Measurements from ENCODE around the gene AP1B1. TPM values are rescaled to one million over a fixed set of nuclear protein-coding genes. Genes with fewer than 3 reads are reported as not detected.
A peak's percentile ranks its signal among the peaks of the same experiment; 100 is the strongest.

Gene AP1B1
- total and polyA plus RNA-seq, 4 donors, result 32.7 to 97.9 (median 50.0) TPM

- Histone ChIP-seq H3K27me3 (ENCODE audit: control insufficient read depth in 3 of 3, insufficient read depth in 3 of 3, low read length in 2 of 3) (no peaks in the 10 kb centered on the region), H3K4me3 (no peak overlapping the region), H3K27ac (ENCODE audit: low read depth in 1 of 2, low read length in 1 of 2) (no peak overlapping the region), H3K9ac (ENCODE audit: insufficient read depth in 1 of 2, low read length in 2 of 2) (no peak overlapping the region), H3K9me3 (ENCODE audit: control insufficient read depth in 4 of 4, insufficient read depth in 3 of 4, low read length in 3 of 4) (no peaks in the 10 kb centered on the region), H3K4me1 (ENCODE audit: control insufficient read depth in 5 of 5, insufficient read depth in 5 of 5, low read length in 5 of 5) (no peaks in the 10 kb centered on the region), H3K36me3 (ENCODE audit: control insufficient read depth in 4 of 4, insufficient read depth in 4 of 4, low read length in 4 of 4) (no peaks in the 10 kb centered on the region)
- DNase-seq, result no peak
- 93 to 95% methylated on average over 2 of the region's 2 CpGs for WGBS, 2 donors
- no peak for ATAC-seq (ENCODE audit: insufficient read depth, low FRiP score)
- TF ChIP-seq, protein P1, sequence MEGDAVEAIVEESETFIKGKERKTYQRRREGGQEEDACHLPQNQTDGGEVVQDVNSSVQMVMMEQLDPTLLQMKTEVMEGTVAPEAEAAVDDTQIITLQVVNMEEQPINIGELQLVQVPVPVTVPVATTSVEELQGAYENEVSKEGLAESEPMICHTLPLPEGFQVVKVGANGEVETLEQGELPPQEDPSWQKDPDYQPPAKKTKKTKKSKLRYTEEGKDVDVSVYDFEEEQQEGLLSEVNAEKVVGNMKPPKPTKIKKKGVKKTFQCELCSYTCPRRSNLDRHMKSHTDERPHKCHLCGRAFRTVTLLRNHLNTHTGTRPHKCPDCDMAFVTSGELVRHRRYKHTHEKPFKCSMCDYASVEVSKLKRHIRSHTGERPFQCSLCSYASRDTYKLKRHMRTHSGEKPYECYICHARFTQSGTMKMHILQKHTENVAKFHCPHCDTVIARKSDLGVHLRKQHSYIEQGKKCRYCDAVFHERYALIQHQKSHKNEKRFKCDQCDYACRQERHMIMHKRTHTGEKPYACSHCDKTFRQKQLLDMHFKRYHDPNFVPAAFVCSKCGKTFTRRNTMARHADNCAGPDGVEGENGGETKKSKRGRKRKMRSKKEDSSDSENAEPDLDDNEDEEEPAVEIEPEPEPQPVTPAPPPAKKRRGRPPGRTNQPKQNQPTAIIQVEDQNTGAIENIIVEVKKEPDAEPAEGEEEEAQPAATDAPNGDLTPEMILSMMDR (IDR thresholded peaks at IDR 0.05; ENCODE audit: control extremely low read depth, extremely low read depth), result no peak
Measured at GRCh38 chr22:29400576-29400975, 12.2 kb upstream of the AP1B1 start.

- 87 to 92% methylated on average over 6 of the region's 6 CpGs for WGBS, 2 donors
- ATAC-seq (ENCODE audit: insufficient read depth, low FRiP score) (no peak), DNase-seq (no peak)
- H3K27me3 ChIP-seq (ENCODE audit: control insufficient read depth in 3 of 3, insufficient read depth in 3 of 3, low read length in 2 of 3), result no peaks in the 10 kb centered on the region
- no peaks in the 10 kb centered on the region for H3K36me3 ChIP-seq (ENCODE audit: control insufficient read depth in 4 of 4, insufficient read depth in 4 of 4, low read length in 4 of 4)
- no peaks in the 10 kb centered on the region for H3K9me3 ChIP-seq (ENCODE audit: control insufficient read depth in 4 of 4, insufficient read depth in 3 of 4, low read length in 3 of 4)
- H3K4me1 ChIP-seq (ENCODE audit: control insufficient read depth in 5 of 5, insufficient read depth in 5 of 5, low read length in 5 of 5), result no peaks in the 10 kb centered on the region
- H3K27ac ChIP-seq (ENCODE audit: low read depth in 1 of 2, low read length in 1 of 2), result no peak overlapping the region
- H3K4me3 ChIP-seq, result no peak overlapping the region
- TF ChIP-seq, protein P1 (IDR thresholded peaks at IDR 0.05; ENCODE audit: control extremely low read depth, extremely low read depth), result no peak
- H3K9ac ChIP-seq (ENCODE audit: insufficient read depth in 1 of 2, low read length in 2 of 2), result no peak overlapping the region
Measured at GRCh38 chr22:29397791-29398190, 9.4 kb upstream of the AP1B1 start.

DNA sequence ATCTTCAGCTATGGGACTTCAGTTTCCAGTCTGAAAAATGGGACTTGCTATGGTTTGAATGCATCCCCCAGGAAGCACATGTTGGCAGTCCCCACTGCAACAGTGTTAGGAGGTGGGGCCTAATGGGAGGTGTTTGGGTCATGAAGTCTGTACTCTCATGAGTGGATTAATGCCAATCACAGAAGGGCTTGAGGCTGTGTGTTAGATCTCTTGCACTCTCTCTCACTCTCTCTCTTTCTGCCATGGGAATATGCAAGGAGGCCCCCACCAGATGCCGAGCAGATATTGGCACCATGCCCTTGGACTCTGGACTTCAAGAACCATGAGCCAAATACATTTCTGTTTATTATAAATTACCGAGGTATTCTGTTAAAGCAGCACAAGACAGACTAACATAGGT lies 7.8 kb upstream of the AP1B1 start:
- no peaks in the 10 kb centered on the region for H3K4me1 ChIP-seq (ENCODE audit: control insufficient read depth in 5 of 5, insufficient read depth in 5 of 5, low read length in 5 of 5)
- ATAC-seq (ENCODE audit: insufficient read depth, low FRiP score), result no peak
- H3K27me3 ChIP-seq (ENCODE audit: control insufficient read depth in 3 of 3, insufficient read depth in 3 of 3, low read length in 2 of 3), result no peaks in the 10 kb centered on the region
- H3K36me3 ChIP-seq (ENCODE audit: control insufficient read depth in 4 of 4, insufficient read depth in 4 of 4, low read length in 4 of 4), result no peaks in the 10 kb centered on the region
- TF ChIP-seq, protein P1 (IDR thresholded peaks at IDR 0.05; ENCODE audit: control extremely low read depth, extremely low read depth), result no peak
- no peak for DNase-seq
- no peak overlapping the region for H3K4me3 ChIP-seq
- no peak overlapping the region for H3K9ac ChIP-seq (ENCODE audit: insufficient read depth in 1 of 2, low read length in 2 of 2)
- WGBS, 2 donors, result 62 to 73% methylated on average over 2 of the region's 2 CpGs
- no peaks in the 10 kb centered on the region for H3K9me3 ChIP-seq (ENCODE audit: control insufficient read depth in 4 of 4, insufficient read depth in 3 of 4, low read length in 3 of 4)
- H3K27ac ChIP-seq (ENCODE audit: low read depth in 1 of 2, low read length in 1 of 2), result no peak overlapping the region

DNA sequence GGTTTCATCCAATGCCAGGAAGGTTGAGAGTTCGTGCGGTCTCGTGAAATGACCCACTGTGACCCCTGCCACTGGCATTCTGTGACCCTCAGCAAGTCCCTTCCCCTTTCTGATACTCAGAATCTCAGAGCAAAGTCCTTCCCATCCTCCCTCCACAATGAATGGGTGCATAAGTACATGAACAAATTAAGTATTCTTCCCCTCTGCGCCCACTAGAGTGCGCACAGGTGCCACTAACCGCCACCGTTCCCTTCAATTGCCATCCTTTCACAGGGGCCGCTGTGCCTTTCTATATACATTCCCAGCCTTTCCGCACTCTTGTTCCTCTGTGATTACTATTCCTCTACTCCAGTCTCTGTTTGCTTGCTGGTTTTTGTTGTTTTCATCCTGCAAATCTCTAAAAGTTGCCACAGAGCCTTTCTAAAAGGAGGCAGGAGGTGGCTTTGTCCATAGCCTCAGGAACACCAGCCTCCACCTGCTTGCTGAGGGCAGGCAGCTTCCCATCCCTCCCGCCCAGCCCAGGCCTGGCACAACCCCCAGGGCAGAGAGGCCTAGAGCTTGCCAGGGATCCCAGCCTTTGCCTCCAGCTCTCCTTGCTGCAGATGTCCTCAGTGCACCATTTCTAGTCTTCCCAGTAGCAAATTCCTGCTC lies 6.7 kb upstream of the AP1B1 start:
- no peak overlapping the region for H3K27ac ChIP-seq (ENCODE audit: low read depth in 1 of 2, low read length in 1 of 2)
- H3K4me1 ChIP-seq (ENCODE audit: control insufficient read depth in 5 of 5, insufficient read depth in 5 of 5, low read length in 5 of 5), result no peaks in the 10 kb centered on the region
- ATAC-seq (ENCODE audit: insufficient read depth, low FRiP score) (peak; percentile 86), DNase-seq (peak; percentile 78 to 86 (median 83))
- 10 to 17% methylated on average over 10 of the region's 10 CpGs for WGBS, 2 donors
- TF ChIP-seq, protein P1 (IDR thresholded peaks at IDR 0.05; ENCODE audit: control extremely low read depth, extremely low read depth), result peak; percentile 91
- H3K27me3 ChIP-seq (ENCODE audit: control insufficient read depth in 3 of 3, insufficient read depth in 3 of 3, low read length in 2 of 3), result no peaks in the 10 kb centered on the region
- H3K9me3 ChIP-seq (ENCODE audit: control insufficient read depth in 4 of 4, insufficient read depth in 3 of 4, low read length in 3 of 4), result no peaks in the 10 kb centered on the region
- no peak overlapping the region for H3K4me3 ChIP-seq
- no peak overlapping the region for H3K9ac ChIP-seq (ENCODE audit: insufficient read depth in 1 of 2, low read length in 2 of 2)
- no peaks in the 10 kb centered on the region for H3K36me3 ChIP-seq (ENCODE audit: control insufficient read depth in 4 of 4, insufficient read depth in 4 of 4, low read length in 4 of 4)
